GM13977 (cell line): ENCODE measurements around the gene HOXC5.

ENCODE experiments used
- DNase-seq: peaks from one replicate; pipeline ENCODE4 v3.0.0; 2012; ENCODE audit warnings: low spot score
- in situ Hi-C: fragments of 300-500 bp; cut with MboI; formaldehyde crosslinking; loops from one replicate; pipeline ENCODE4 v1.12.0; 2022; ENCODE audit warnings: low sequenced_read_pairs, low pct_unique_long_range_greater_than_20kb, mixed read lengths, inconsistent platforms; ENCODE audit not compliant: unreplicated experiment
- TF ChIP-seq, protein P1 (sequence below): IDR thresholded peaks from 2 replicates; pipeline ENCODE4 v1.5.1; 2012; ENCODE audit warnings: mild to moderate bottlenecking, control low read depth; ENCODE audit not compliant: insufficient read depth; ENCODE audit errors: extremely low read depth, missing control alignments

The HOXC5 gene

DNA sequence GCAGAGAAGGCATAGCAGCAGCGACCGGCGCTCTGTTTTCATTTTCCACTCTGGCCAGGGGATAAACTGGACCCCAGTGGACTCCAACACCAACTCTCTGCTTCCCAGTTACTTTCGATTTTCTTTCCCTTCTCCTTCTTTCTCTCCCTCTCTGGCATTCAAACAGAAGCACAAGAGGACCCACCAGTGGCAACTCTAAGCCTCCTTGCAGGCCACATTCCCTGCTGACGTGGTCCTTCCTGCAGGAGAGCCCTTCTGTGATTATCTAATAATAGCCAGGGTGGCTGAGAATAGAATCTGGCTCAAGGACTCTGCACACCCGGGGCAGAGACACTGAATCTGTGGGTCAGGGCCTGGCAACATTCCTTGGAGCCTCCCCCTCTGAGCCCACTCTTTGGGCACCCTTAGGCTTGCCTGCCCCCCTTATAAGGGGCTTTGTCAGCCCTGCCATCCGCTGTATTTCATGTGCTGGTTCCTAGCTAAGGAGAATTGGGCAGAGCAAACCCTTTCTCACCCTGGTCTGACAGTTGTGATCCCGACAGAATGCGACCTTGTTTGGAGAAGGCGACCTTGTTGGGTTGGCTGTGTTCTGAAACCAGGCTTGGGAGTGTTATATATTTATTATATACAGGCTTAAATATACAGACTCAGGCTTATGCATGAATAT is 12.8 kb upstream of the HOXC5 start:
- DNase-seq: no peak
- TF ChIP-seq, protein P1, sequence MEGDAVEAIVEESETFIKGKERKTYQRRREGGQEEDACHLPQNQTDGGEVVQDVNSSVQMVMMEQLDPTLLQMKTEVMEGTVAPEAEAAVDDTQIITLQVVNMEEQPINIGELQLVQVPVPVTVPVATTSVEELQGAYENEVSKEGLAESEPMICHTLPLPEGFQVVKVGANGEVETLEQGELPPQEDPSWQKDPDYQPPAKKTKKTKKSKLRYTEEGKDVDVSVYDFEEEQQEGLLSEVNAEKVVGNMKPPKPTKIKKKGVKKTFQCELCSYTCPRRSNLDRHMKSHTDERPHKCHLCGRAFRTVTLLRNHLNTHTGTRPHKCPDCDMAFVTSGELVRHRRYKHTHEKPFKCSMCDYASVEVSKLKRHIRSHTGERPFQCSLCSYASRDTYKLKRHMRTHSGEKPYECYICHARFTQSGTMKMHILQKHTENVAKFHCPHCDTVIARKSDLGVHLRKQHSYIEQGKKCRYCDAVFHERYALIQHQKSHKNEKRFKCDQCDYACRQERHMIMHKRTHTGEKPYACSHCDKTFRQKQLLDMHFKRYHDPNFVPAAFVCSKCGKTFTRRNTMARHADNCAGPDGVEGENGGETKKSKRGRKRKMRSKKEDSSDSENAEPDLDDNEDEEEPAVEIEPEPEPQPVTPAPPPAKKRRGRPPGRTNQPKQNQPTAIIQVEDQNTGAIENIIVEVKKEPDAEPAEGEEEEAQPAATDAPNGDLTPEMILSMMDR: no peak
- in situ Hi-C loops: loop anchor here (10.0 to 25.0 kb wide), 2 partner anchors 175 to 342 kb away; partner anchors contain the start of gene GPR84

DNA sequence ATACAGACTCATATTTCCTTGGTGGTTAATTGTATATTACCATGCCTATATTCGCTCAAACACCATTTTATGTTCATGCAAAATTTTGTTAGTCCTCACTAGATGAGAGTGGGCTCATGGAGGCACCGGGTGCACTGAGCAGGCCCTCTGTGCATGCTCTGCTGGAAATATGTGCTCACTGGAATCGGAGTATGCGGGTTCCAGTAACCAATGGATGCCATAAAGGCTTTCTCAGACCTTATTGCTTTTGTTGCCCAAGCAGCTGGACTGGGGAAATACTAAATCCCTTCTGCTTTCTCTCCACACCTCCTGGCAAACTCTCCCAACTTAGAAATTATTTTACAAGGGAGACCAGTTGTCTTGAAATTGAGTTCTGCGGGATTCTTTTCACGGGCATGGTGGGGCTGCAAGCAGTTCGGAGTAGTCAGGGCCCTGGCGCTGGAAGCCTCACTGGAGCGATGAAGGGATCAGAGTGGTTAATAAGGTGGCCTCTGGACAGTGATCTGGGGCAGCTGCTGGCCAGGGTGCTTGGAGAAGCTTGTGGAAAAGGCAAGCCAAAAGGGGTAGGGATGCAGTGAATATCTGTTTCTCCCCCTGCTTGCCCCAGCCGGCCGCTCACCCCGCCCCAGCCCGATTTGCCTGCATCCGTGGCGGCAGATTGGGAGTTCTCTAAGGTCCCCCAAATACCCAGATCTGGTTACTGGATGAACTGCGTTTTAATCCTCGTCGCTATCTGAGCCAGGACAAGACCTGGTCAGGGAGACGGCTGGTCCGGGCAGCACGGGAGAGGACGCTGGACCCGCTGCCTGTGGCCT is 12.1 kb upstream of the HOXC5 start:
- TF ChIP-seq, protein P1: no peak
- in situ Hi-C loops: loop anchor here (10.0 to 25.0 kb wide), 2 partner anchors 174 to 342 kb away; partner anchors contain the start of gene GPR84
- no peak for DNase-seq

DNA sequence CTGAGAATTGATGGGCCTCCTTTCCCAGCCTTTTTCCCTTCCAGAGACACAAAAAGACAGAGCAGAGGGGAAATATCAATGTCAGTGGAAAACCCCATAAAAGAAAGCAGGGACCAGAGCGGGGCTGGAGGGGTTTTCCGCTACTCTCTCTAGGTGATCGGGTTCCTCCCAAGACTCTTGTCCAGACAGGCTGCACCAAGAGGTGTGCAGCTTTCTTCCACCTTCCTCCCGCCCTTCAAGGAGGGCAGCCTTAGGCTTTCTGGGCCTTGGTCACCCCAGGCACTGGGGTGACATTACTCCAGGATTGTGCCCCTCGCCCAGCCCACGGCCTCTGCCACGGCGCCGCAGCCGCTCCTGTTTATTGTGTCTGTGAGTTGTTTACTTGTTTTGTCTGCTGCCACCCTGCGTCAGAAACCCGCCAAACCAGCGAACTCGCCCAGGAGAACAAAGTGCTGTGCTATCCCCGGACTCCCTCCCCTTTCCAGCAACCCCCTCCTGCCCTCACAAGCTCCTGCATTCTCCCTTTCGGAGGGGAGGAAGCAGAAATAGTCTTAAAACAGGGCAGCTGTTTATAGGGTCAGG is 11.3 kb upstream of the HOXC5 start:
- TF ChIP-seq, protein P1: peak; percentile 46
- in situ Hi-C loops: loop anchor here (10.0 to 25.0 kb wide), 2 partner anchors 173 to 341 kb away; partner anchors contain the start of gene GPR84
- DNase-seq: no peak

DNA sequence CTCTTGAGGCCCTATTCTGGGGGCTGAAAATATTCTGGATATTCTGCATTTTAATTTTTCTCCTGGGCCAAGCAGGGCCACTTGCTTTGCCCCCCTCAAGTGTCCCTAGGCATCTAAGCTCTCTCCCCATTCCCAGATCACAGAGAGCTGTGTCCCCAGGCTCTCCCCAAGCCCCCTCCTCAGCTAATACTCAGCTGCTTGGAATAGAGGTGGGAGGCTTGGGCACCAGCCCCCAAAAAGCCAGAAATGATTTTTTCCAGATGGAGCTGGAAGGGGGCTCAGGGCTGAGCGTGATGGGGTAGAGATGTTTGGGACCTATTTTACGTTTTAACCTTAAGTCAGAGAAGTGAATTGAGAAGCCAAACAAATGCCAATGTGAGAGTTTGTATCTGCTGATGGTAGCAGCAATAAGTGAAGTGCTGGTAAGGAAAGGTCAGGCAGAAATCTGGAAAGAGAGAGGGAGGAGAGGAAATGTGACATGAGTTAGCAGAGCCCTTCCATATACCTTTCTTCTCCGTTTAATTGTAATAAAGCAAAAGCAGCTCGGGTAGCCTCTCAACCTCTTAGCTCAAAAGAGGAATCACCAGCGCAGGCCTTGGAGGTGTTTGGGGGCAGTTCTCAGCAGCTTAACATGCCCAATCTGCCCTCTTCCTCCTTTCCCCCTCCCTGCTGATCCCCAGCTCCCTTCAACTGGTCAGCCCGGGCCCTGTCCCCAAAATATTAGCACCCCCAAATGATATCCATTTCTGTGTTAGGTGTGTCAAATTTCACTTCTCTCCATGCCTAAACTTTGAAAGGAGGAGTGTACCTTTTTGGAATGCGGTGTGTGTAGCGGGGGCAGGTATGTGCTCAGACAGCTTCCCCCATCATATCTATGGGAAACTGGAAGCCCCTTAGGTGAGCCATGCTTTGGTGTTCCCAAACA is 9.6 kb upstream of the HOXC5 start:
- TF ChIP-seq, protein P1: no peak
- DNase-seq: no peak
- in situ Hi-C loops: loop anchor here (10.0 to 25.0 kb wide), 2 partner anchors 172 to 339 kb away; partner anchors contain the start of gene GPR84

DNA sequence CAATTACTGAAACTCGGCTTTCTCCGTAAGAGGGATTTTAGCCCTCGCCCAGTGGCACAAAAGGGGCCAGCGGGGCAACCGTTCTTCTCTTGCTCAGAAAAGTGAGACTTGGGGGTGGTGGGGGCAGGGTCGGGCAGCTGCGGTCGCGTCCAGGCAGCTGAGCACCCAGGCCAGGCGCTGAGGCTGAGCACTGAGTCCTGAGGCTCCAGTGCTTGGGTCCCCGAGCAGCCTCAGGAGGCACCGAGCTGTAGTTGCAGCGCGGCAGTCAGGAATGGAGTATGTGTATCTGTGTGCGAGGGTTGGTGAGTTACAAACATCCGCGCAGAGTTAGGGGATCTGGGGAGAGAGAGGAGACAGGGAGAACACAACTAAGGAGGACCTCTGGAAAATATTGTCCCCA is 8.7 kb upstream of the HOXC5 start:
- TF ChIP-seq, protein P1: no peak
- DNase-seq: no peak
- in situ Hi-C loops: loop anchor here (10.0 to 25.0 kb wide), 2 partner anchors 171 to 338 kb away; partner anchors contain the start of gene GPR84
